Measurements from ENCODE around the gene LAMC3. TPM values are rescaled to one million over a fixed set of nuclear protein-coding genes. Genes with fewer than 3 reads are reported as not detected.
"Not testable (repeated sequence)": the region's sequence is repeated elsewhere in the genome, so short reads cannot be mapped to it uniquely, and the experiment has no call there.

The LAMC3 gene
- total RNA-seq, 1 donor, result 0.43 TPM

- no peak for DNase-seq (ENCODE audit: low read depth)
- TF ChIP-seq CTCF (IDR thresholded peaks at IDR 0.05; ENCODE audit: insufficient read depth, low read depth, low read length), result no peak
- no peak overlapping the region for H3K4me3 ChIP-seq (ENCODE audit: low read depth, low read length)
Measured at GRCh38 chr9:131032384-131032783, 23.4 kb downstream of the LAMC3 start.

- H3K4me3 ChIP-seq (ENCODE audit: low read depth, low read length), result no peak overlapping the region
- TF ChIP-seq CTCF (IDR thresholded peaks at IDR 0.05; ENCODE audit: insufficient read depth, low read depth, low read length), result no peak
- DNase-seq (ENCODE audit: low read depth), result no peak
Measured at GRCh38 chr9:131033269-131034224, 24.6 kb downstream of the LAMC3 start.

- H3K4me3 ChIP-seq (ENCODE audit: low read depth, low read length), result no peak overlapping the region
- no peak for TF ChIP-seq CTCF (IDR thresholded peaks at IDR 0.05; ENCODE audit: insufficient read depth, low read depth, low read length)
- DNase-seq (ENCODE audit: low read depth), result no peak
Measured at GRCh38 chr9:131034268-131034667, 25.3 kb downstream of the LAMC3 start.

GRCh38 chr9:131034749-131035148 is 25.8 kb downstream of the LAMC3 start:
- not testable (repeated sequence) for H3K4me3 ChIP-seq (ENCODE audit: low read depth, low read length); DNase-seq (ENCODE audit: low read depth)

GRCh38 chr9:131035548-131035947 is 26.6 kb downstream of the LAMC3 start:
- DNase-seq (ENCODE audit: low read depth), result no peak
- no peak for TF ChIP-seq CTCF (IDR thresholded peaks at IDR 0.05; ENCODE audit: insufficient read depth, low read depth, low read length)
- H3K4me3 ChIP-seq (ENCODE audit: low read depth, low read length), result no peak overlapping the region

GRCh38 chr9:131036071-131036470 is 27.1 kb downstream of the LAMC3 start:
- H3K4me3 ChIP-seq (ENCODE audit: low read depth, low read length), result no peak overlapping the region
- DNase-seq (ENCODE audit: low read depth), result no peak
- no peak for TF ChIP-seq CTCF (IDR thresholded peaks at IDR 0.05; ENCODE audit: insufficient read depth, low read depth, low read length)

GRCh38 chr9:131036529-131037334 is 27.8 kb downstream of the LAMC3 start:
- DNase-seq (ENCODE audit: low read depth), result no peak
- H3K4me3 ChIP-seq (ENCODE audit: low read depth, low read length), result no peak overlapping the region
- no peak for TF ChIP-seq CTCF (IDR thresholded peaks at IDR 0.05; ENCODE audit: insufficient read depth, low read depth, low read length)
